ES-I3 (cell line): Measurements from ENCODE around the gene FGF5.
"Not testable (repeated sequence)": the region's sequence is repeated elsewhere in the genome, so short reads cannot be mapped to it uniquely, and the experiment has no call there.

Experiments used
- H3K36me3 ChIP-seq: 2 replicates; pipeline ENCODE4 v1.6.1; 2013; ENCODE audit warnings: mild to moderate bottlenecking, low read length, control low read depth, moderate library complexity; ENCODE audit not compliant: insufficient read depth
- H3K4me1 ChIP-seq: 2 replicates; pipeline ENCODE4 v1.6.1; 2013; ENCODE audit warnings: mild to moderate bottlenecking, control low read depth, low read length; ENCODE audit not compliant: insufficient read depth
- H3K9ac ChIP-seq: 2 replicates; pipeline ENCODE4 v1.6.1; 2013; ENCODE audit warnings: low read depth, mild to moderate bottlenecking, low read length, moderate library complexity
- H3K9me3 ChIP-seq: 2 replicates; pipeline ENCODE4 v1.6.1; 2013; ENCODE audit warnings: mild to moderate bottlenecking, low read length, moderate library complexity; ENCODE audit not compliant: control insufficient read depth, insufficient read depth

Gene FGF5

GRCh38 chr4:80239480-80240150 is 26.8 kb upstream of the FGF5 start:
- Histone ChIP-seq H3K4me1 (no peaks in the 10 kb centered on the region), H3K9ac (no peak overlapping the region), H3K9me3 (no peaks in the 10 kb centered on the region), H3K36me3 (no peaks in the 10 kb centered on the region)

GRCh38 chr4:80240976-80241375 is 25.5 kb upstream of the FGF5 start:
- H3K4me1 ChIP-seq: no peaks in the 10 kb centered on the region
- no peaks in the 10 kb centered on the region for H3K9me3 ChIP-seq
- no peak overlapping the region for H3K9ac ChIP-seq
- no peaks in the 10 kb centered on the region for H3K36me3 ChIP-seq

DNA sequence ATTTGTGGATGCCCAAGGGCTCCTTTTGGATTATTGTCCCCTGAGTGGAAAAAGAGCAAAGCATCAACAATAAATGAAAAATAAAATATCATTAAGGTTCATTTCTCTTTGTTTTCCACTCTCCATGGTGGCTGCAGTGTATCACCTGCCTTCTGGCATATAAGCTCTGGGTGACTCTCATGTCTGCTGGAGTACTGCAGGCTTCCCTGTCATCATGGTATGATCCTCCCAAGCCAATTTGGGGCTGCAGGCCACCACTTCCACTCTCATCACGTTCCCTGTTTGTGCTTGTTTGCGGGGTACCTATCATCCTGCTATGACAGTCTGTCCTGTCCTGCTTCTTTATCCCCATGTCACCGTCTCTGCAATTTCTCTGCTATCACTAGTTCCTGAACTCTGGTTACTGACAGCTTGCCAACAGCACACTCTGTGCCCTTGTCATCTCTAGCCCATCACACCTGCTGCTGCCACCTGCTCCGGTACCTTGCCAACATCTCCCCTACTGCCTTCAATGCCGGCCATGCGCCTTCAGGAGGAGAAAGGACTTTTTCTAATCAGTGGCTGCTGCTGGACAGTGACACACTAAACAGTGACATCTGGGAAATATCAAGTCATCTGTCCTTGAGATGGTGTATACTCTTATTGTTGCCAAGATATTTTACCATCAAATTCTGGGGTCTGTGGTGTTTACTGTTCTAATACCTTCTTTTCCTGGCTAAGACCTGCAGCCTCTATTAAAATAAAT is 23.0 kb upstream of the FGF5 start:
- Histone ChIP-seq H3K9me3 (no peaks in the 10 kb centered on the region), H3K9ac (no peak overlapping the region), H3K36me3 (no peaks in the 10 kb centered on the region), H3K4me1 (no peaks in the 10 kb centered on the region)

- H3K4me1 ChIP-seq, H3K9ac ChIP-seq, H3K36me3 ChIP-seq, H3K9me3 ChIP-seq: not testable (repeated sequence)
Observed at GRCh38 chr4:80247484-80247883, 19.0 kb upstream of the FGF5 start.

GRCh38 chr4:80249144-80249543 is 17.3 kb upstream of the FGF5 start:
- Histone ChIP-seq H3K9me3 (no peaks in the 10 kb centered on the region), H3K36me3 (no peaks in the 10 kb centered on the region), H3K4me1 (no peaks in the 10 kb centered on the region), H3K9ac (no peak overlapping the region)

DNA sequence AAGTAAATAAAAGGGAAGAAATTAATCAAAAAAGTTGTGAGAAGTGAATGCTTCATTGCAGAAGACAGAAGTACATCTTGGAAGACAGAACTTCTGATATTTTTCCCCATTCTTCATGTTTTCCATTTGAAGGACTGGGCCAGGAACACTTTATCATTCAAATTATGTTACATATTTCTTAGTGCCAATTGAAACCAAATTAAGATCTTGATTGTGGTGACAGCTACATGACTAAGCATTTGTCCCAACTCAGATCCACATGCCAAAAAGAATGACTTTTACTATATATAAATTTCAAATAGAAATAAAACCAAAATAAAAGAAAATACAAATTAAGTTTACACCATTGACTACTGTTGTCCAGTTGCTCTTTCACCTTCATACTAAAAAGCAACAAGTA is 14.0 kb upstream of the FGF5 start:
- Histone ChIP-seq H3K9ac (no peak overlapping the region), H3K36me3 (no peaks in the 10 kb centered on the region), H3K4me1 (no peaks in the 10 kb centered on the region), H3K9me3 (no peaks in the 10 kb centered on the region)

DNA sequence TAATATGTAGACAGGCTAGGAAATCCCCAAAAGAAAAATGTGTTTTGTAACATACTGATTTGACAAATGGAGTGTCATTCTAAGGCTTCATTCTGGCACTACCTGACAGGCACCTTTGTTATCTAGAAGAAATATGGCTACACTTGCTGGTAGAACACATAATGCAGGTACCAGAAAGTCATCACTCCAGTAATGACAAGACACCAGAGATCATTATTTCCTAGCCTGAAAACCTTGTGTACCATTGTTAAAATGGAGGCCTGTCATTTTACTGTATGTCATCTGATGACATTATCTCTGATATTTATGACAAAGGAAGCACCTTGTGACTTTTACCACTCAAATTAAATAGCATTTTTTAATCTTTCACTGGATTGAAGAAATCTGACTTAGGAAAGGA is 13.5 kb upstream of the FGF5 start:
- Histone ChIP-seq H3K9ac (no peak overlapping the region), H3K36me3 (no peaks in the 10 kb centered on the region), H3K4me1 (no peaks in the 10 kb centered on the region), H3K9me3 (no peaks in the 10 kb centered on the region)

- H3K9me3 ChIP-seq: no peaks in the 10 kb centered on the region
- no peaks in the 10 kb centered on the region for H3K36me3 ChIP-seq
- no peaks in the 10 kb centered on the region for H3K4me1 ChIP-seq
- no peak overlapping the region for H3K9ac ChIP-seq
Observed at GRCh38 chr4:80253510-80253909, 13.0 kb upstream of the FGF5 start.

- H3K9ac ChIP-seq: no peak overlapping the region
- H3K36me3 ChIP-seq: no peaks in the 10 kb centered on the region
- no peaks in the 10 kb centered on the region for H3K4me1 ChIP-seq
- H3K9me3 ChIP-seq: no peaks in the 10 kb centered on the region
Observed at GRCh38 chr4:80254114-80254513, 12.3 kb upstream of the FGF5 start.

- no peak overlapping the region for H3K9ac ChIP-seq
- no peaks in the 10 kb centered on the region for H3K4me1 ChIP-seq
- no peaks in the 10 kb centered on the region for H3K9me3 ChIP-seq
Observed at GRCh38 chr4:80255329-80256095, 11.0 kb upstream of the FGF5 start.

DNA sequence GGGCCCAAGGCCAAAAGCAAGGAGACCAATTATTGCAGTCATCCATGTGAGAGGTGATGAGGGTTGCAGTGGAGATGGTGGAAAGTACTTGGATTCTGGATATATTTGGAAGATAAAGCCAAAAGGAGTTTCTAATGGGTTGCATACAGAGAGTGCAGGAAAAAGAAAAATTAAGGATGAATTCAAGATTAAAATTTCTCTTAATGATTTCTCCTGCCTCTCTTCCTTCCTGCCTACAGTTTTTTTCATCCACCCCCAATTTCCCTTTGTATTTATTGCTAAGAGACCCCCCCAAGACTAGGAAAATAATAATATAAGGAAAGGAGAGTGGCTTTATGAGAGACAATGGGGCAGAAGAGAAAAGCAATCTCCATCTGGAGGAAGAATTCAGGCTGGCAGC is 8.6 kb upstream of the FGF5 start:
- Histone ChIP-seq H3K9ac (no peak overlapping the region), H3K9me3 (no peaks in the 10 kb centered on the region), H3K36me3 (no peaks in the 10 kb centered on the region), H3K4me1 (no peaks in the 10 kb centered on the region)

More at GRCh38 chr4:80255329-80256095, 11.0 kb upstream of the FGF5 start:
- H3K36me3 ChIP-seq: no peaks in the 10 kb centered on the region

- Histone ChIP-seq H3K9ac (no peak overlapping the region), H3K36me3 (no peaks in the 10 kb centered on the region), H3K4me1 (no peaks in the 10 kb centered on the region), H3K9me3 (no peaks in the 10 kb centered on the region)
Observed at GRCh38 chr4:80259012-80259411, 7.5 kb upstream of the FGF5 start.

DNA sequence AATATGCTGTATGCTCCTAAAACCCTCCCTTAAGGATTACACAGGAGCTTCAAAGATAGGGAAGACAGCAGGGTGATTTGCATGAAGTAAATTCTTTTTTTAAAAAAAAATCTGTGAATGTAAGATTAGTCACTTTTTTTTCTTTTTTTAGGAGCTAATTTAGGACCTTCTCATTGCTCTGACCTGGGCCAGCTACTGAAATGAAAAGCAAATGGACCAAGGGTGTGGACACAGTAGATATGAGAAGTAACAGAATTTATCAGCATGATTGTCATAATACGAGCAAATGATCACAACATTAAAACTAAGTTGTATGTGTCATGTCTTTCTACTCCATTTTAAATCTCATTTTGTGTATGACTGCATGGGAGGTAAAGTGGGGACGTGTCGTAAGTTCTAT is 6.6 kb upstream of the FGF5 start:
- Histone ChIP-seq H3K9me3 (no peaks in the 10 kb centered on the region), H3K36me3 (no peaks in the 10 kb centered on the region), H3K9ac (no peak overlapping the region), H3K4me1 (no peaks in the 10 kb centered on the region)

DNA sequence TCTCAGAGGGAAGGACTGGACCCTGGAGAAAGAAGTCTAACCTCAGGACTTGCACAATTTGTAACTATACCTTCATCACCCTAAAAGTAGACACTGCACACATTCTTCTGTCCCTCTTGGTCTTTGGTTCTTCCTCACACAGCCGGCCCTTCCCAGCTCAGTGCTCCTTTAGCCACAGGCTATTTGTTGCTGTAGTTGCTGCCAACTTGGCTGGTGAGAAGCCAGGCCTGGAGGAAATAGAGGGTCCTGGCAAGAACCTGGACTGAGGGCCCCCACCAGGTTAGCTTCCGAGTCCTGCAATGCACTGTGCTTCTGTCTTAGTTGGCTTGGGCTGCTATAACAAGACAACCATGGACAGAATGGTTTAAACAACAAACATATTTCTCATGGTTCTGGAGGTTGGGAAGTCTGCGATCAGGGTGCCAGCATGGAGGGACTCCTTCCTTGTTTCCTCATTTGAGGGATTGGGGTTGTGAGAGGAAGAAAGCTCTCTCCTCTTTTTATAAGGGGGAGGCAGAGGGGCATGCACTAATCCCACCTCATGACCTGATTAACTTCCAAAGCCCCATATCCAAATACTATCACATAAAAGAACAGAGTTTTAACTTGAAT is 4.4 kb upstream of the FGF5 start:
- H3K36me3 ChIP-seq: no peaks in the 10 kb centered on the region
- no peaks in the 10 kb centered on the region for H3K4me1 ChIP-seq
- no peak overlapping the region for H3K9ac ChIP-seq
- no peaks in the 10 kb centered on the region for H3K9me3 ChIP-seq
